Right ventricle myocardium superior (tissue), 1 donor: ENCODE results near the gene FLOT2. TPM values are rescaled to one million over a fixed set of nuclear protein-coding genes. Genes with fewer than 3 reads are reported as not detected.
"Not testable (repeated sequence)": the region's sequence is repeated elsewhere in the genome, so short reads cannot be mapped to it uniquely, and the experiment has no call there.

Experiments
- ATAC-seq: fragments of 200-7000 bp; cut with Tn5 transposase; one replicate; pipeline ENCODE4 v1.9.1; 2020; ENCODE audit warnings: mild to moderate bottlenecking; ENCODE audit not compliant: poor library complexity
- DNase-seq: peaks from one replicate; pipeline ENCODE4 v3.0.0-alpha.2; 2020
- intact Hi-C: fragments of 100-400 bp; cut with DNase I; formaldehyde crosslinking; loops from one replicate; pipeline ENCODE4 v1.11.2; 2022
- total RNA-seq: library from RNA; stranded (reverse); fragmentation: NEBNext Ultra II Directional; extraction: Animal tissue kit (Norgen Biotek cat#: 25700); gene quantifications from one replicate; pipeline ENCODE4 v1.2.1, GENCODE V29; 2021
- donor health status: DM: no; HTN: yes; CAD: no; lungs with severe emphysema.

FLOT2 gene
- total RNA-seq, 1 donor from 2014 or later = 101 TPM

- ATAC-seq (no peak), DNase-seq (no peak)
- intact Hi-C loops = no loop called here
Observed at GRCh38 chr17:28860363-28860808, 37.1 kb downstream of the FLOT2 start.

DNA sequence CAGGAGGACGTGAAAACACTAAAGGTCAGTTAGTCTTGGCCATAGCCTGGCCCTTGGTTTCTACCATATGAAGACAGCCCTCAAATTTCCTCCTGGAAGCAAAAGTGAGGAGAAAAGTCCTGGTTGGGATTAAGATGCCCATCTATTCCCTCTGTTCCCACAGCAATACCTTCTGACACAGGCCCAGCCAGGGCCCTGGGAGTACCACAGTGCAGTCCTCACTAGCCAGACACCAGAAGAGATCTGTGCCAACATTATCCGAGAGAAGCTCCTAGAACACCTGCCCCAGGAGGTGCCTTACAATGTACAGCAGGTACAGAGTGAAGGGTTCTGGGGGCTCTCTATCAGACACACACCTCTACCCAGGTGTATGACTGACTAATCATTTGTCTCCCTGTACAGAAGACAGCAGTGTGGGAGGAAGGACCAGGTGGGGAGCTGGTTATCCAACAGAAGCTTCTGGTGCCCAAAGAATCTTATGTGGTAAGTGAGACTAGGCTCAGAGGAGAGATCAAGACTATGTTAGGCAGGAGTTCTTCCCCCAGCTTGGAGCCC lies 38.7 kb downstream of the FLOT2 start:
- intact Hi-C loops = no loop called here
- ATAC-seq (no peak), DNase-seq (no peak)

DNA sequence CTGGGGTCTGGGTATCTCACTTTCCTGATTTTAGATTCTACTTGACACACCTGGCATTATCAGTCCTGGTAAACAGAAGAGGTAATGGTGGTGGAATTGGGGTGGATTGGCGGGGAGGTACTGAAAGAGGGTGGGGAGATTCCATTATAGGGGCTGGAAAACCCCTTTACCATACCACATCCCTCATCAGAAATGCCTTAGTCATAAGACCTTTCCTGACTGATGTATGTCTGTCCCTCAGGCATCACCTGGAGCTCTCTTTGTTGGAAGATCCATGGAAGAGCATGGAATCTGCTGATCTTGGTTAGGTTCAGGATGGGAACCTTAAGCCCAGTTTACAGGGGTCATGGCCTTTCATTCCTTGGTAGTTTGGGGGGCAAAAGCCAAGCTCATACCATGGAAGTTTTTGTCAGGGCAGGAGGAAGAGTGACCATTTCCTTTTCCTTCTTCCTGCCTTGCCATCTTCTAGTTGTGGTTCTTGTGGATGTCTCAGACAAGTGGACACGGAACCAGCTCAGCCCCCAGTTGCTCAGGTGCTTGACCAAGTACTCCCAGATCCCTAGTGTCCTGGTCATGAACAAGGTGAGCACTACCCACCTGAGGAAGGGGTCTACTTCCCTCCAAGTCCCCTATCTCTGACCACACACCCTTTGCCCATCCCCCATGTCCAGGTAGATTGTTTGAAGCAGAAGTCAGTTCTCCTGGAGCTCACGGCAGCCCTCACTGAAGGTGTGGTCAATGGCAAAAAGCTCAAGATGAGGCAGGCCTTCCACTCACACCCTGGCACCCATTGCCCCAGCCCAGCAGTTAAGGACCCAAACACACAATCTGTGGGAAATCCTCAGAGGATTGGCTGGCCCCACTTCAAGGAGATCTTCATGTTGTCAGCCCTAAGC lies 39.4 kb downstream of the FLOT2 start:
- DNase-seq (no peak), ATAC-seq (no peak)
- intact Hi-C loops = no loop called here

GRCh38 chr17:28856028-28856574 lies 41.4 kb downstream of the FLOT2 start:
- intact Hi-C loops = no loop called here
- DNase-seq = no peak
- ATAC-seq = no peak

DNA sequence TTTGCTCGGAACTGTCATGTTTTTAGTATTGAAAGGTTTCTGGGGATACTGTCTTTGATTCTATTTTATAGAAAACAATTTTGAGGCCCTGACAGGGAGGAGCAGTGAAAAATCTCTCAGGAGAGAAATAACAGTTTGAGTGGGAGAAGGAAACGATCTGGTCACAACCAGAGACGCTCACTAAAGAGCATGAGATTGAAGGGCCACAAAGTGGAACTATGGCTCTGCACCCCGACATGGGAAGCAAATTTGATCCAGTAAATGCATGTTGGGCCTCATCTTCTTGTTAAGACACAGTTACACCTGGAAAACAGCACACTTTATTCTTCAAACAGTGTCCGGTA lies 42.2 kb downstream of the FLOT2 start:
- no peak for ATAC-seq
- DNase-seq = no peak
- intact Hi-C loops = no loop called here

DNA sequence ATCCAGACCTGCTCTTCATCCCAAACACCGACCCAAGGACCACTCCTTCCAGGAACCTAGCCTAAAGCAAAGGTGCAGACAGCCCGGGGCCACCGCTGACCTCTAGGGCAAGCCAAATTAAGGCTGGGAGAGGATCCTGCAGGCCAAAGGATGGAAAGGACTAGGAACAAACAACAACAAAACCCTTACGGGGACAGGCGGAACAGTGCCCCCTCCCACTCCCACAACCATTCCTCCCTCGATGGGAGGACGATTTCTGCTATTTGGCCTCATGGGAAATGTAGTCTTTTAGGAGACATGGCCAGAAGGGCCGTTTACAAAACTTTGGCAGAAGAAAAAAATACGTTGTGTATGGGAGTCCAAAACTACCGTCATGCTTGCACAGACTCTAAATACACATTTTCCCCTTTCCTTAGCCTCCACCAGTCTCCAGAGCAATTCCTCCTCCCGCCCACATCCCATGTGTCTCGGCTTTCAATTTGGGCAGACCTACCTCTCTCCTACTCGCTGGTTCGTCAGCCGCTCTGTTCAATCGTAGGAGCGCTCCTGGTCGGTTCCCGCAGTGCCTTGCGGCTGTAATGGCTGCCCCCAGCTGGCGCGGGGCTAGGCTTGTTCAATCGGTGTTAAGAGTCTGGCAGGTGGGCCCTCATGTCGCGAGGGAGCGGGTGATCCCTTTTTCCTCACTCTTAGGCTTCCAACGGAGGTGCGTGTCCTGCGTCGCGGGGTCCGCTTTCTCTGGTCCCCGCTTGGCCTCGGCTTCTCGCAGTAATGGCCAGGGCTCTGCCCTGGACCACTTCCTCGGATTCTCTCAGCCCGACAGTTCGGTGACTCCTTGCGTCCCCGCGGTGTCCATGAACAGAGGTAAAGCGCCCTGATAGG lies 42.8 kb downstream of the FLOT2 start, which contains the start of gene ERAL1:
Gene ERAL1, plus strand, starts transcription at position 560 of the 879 bp plus-strand sequence. Its CDS starts 19 bp downstream, at position 579.
- intact Hi-C loops = no loop called here
- DNase-seq = peak; percentile 89
- ATAC-seq = peak; percentile 100

DNA sequence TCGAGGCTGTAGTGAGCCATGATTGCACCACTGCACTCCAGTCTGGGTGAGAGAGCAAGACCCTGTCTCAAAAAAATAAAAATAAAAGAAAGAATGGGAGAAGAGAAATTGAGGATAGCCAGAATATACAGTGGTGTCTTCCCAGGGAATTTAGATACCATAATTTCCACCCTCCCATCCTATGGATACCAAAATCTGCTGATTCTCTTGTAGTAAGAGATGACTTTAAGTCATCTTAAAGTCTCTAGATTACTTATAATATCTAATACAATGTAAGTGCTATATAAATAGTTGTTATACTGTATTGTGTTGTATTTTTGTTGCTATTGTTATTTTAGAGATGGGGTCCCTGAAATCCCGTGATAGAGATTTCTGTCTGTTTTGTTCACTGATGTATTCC lies 44.2 kb downstream of the FLOT2 start:
- ATAC-seq (no peak), DNase-seq (no peak)
- intact Hi-C loops = no loop called here

DNA sequence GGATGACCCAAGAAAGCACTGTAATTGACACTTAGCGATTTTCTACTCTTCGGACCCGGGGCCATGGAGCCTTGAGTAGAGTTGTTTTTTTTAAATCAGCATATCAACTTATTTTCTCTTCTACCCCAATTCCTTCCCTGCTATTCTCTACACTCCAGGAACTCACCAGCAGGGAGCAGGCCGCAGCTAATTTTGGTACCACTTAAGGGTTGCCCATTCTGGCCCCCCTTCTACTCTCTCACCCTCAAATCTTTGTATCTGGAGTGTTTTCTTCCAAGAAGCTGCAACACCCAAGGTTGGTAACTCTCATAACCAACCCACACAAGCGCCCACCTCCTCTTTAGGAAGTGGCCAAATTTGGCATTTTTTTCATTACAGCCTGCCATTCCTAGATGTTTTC lies 48.3 kb downstream of the FLOT2 start:
- no peak for DNase-seq
- peak; percentile 57 for ATAC-seq
- intact Hi-C loops = no loop called here

GRCh38 chr17:28848667-28849066 lies 48.9 kb downstream of the FLOT2 start:
- ATAC-seq, intact Hi-C loops: not testable (repeated sequence)
- peak; percentile 58 for DNase-seq

DNA sequence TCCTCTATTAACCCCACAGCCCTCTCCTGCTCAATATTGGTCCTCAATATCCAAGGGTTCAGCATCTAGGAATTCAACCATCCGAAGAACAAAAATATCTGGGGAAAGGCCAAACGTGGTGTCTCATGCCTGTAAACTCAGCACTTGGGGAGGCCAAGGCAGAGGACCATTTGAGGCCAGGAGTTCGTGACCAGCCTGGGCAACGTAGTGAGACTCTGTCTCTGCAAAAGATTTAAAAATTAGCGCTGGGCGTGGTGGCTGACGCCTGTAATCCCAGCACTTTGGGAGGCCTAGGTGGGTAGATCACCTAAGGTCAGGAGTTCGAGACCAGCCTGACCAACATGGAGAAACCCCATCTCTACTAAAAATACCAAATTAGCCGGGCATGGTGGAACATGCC lies 50.8 kb downstream of the FLOT2 start:
- DNase-seq, ATAC-seq, intact Hi-C loops: not testable (repeated sequence)

- ATAC-seq (no peak), DNase-seq (no peak)
- intact Hi-C loops = no loop called here
Observed at GRCh38 chr17:28846231-28846630, 51.3 kb downstream of the FLOT2 start.

GRCh38 chr17:28843816-28844148 lies 53.8 kb downstream of the FLOT2 start:
- DNase-seq (no peak), ATAC-seq (no peak)
- intact Hi-C loops = no loop called here

DNA sequence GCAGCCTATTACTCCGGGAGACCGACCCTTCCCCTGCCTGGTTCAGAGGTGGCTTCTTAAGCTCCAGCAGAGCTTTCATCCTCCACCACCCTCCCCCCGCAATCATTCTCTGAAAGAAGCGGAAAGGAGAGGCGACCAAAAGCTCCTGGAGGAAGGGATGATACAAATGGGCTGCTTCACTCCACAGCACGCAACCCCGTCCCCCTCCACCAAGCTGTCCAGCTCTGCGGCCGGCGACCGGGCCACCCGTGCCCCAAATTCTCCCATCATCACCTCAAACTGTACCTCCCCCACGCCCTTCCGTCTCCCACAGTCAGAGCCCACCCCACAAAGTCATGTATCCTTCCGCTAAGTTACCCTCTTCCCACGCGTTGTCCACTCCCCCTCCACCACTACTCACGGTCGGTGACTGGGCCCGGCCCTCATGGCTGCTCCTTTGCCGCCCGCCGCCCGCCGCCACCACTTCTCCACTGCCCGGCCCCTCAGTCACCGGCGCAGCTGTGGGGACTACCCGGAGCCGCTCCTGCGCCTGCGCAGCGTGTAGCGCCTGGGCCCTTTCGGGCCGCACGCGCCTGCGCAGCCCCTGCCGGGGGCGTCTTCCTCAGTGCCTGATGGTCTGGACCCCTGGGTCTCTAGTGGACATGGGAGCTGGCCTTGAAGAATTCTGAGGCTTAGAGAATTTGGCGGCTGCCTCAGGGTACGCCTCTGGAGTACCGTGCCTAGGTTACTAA lies 55.1 kb downstream of the FLOT2 start, which contains the start of gene FAM222B:
Gene FAM222B, minus strand, starts transcription at position 509 of the 731 bp plus-strand sequence. CDS start 76,123 bp downstream, outside the sequence.
- ATAC-seq = peak; percentile 100
- peak; percentile 91 for DNase-seq
- intact Hi-C loops = no loop called here

DNA sequence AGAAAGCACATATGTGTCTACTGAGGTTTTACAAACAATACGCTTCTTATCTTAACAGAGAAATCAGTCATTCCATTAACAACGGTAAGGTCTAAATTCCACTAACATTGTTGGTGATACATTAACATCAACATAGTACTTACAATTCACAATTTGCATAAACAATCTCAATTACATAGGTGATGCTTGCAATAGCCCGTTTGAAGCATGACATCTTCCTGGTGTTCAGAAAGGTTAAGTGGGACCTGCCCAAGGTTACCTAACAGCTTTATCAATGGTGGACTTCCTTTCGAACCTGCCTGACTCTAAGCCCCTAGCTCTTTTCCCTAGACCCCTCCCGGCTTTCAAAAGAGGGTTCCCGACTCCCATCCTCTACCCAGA lies 55.6 kb downstream of the FLOT2 start:
- DNase-seq (no peak), ATAC-seq (no peak)
- intact Hi-C loops = no loop called here

- ATAC-seq (no peak), DNase-seq (no peak)
- intact Hi-C loops = no loop called here
Observed at GRCh38 chr17:28839221-28839620, 58.3 kb downstream of the FLOT2 start.

DNA sequence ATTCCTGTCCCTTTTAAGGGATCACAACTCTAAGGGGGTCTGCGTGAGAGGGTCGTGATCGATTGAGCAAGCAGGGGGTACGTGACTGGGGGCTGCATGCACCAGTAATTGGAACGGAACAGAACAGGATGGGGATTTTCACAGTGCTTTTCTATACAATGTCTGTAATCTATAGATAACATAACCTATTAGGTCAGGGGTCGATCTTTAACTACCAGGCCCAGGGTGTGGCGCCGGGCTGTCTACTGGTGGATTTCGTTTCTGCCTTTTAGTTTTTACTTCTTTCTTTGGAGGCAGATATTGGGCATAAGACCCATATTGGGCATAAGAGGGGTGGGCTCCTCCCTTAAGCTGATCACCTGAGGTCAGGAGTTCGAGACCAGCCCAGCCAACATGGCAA lies 61.0 kb downstream of the FLOT2 start:
- intact Hi-C loops, ATAC-seq, DNase-seq: not testable (repeated sequence)

- ATAC-seq = no peak
- intact Hi-C loops = no loop called here
- no peak for DNase-seq
Observed at GRCh38 chr17:28834420-28834819, 63.1 kb downstream of the FLOT2 start.
